CD14-positive monocyte (primary cell): ENCODE measurements around the gene EN2. TPM values are rescaled to one million over a fixed set of nuclear protein-coding genes. Genes with fewer than 3 reads are reported as not detected.

Experiments used
- DNase-seq, 3 donors: peaks; one replicate each; pipeline ENCODE4 v3.0.0-alpha.2; 2011 to 2022
- H2AFZ ChIP-seq: 2 replicates; pipeline ENCODE4 v1.6.0; 2012; ENCODE audit warnings: mild to moderate bottlenecking, low read depth, low read length, inconsistent platforms; ENCODE audit not compliant: insufficient read depth, poor library complexity, severe bottlenecking
- H3K27ac ChIP-seq, 2 donors: 1 replicate in 1 of 2; 2 replicates in 1 of 2; pipeline ENCODE4 v1.5.1; 2012 to 2013; ENCODE audit warnings: low read length in 2 of 2, control low read depth in 1 of 2, inconsistent platforms in 1 of 2, low read depth in 1 of 2, mild to moderate bottlenecking in 1 of 2
- H3K27me3 ChIP-seq, 2 donors: one replicate each; pipeline versions ENCODE4 v1.6.0 to v1.6.1; 2011 to 2013; ENCODE audit warnings: low read length in 2 of 2; ENCODE audit not compliant: control insufficient read depth in 2 of 2, insufficient read depth in 2 of 2
- H3K36me3 ChIP-seq, 2 donors: replicated peaks in 1 of 2; 1 replicate in 1 of 2; 2 replicates in 1 of 2; pipeline versions ENCODE4 v1.5.1 to v1.6.1; 2012 to 2013; ENCODE audit warnings: low read length in 2 of 2, control low read depth in 1 of 2, inconsistent platforms in 1 of 2, mild to moderate bottlenecking in 1 of 2; ENCODE audit not compliant: insufficient read depth in 2 of 2, control insufficient read depth in 1 of 2
- H3K4me1 ChIP-seq, 2 donors: 1 replicate in 1 of 2; 2 replicates in 1 of 2; pipeline versions ENCODE4 v1.5.1 to v1.6.1; 2012 to 2013; ENCODE audit warnings: low read length in 2 of 2, control low read depth in 1 of 2, inconsistent platforms in 1 of 2, mild to moderate bottlenecking in 1 of 2, moderate library complexity in 1 of 2; ENCODE audit not compliant: insufficient read depth in 2 of 2, control insufficient read depth in 1 of 2
- H3K4me2 ChIP-seq: replicated peaks from 2 replicates; pipeline ENCODE3; 2012; ENCODE audit warnings: low read length, moderate library complexity, mild to moderate bottlenecking; ENCODE audit not compliant: poor library complexity, severe bottlenecking; ENCODE audit errors: extremely low read depth
- H3K4me3 ChIP-seq, 3 experiments: fragments of 200-600 bp in 1 of 3; sonication (generic) in 1 of 3; replicated peaks in 1 of 3; 1 replicate in 2 of 3; 2 replicates in 1 of 3; pipeline ENCODE4 v1.5.1; 2011 to 2013; ENCODE audit warnings: low read length in 3 of 3, mild to moderate bottlenecking in 3 of 3, control low read depth in 2 of 3, low read depth in 2 of 3, inconsistent platforms in 1 of 3, moderate library complexity in 1 of 3
- H3K79me2 ChIP-seq: 2 replicates; pipeline ENCODE4 v1.6.0; 2012; ENCODE audit warnings: mild to moderate bottlenecking, control low read depth, inconsistent platforms, low read length, moderate library complexity; ENCODE audit not compliant: insufficient read depth
- H3K9ac ChIP-seq: 2 replicates; pipeline ENCODE4 v1.6.0; 2017; ENCODE audit warnings: low read length, mild to moderate bottlenecking; ENCODE audit not compliant: insufficient read depth, poor library complexity, severe bottlenecking
- H3K9me3 ChIP-seq, 2 donors: replicated peaks in 1 of 2; 1 replicate in 1 of 2; 2 replicates in 1 of 2; pipeline versions ENCODE4 v1.5.1 to v1.6.1; 2012 to 2013; ENCODE audit warnings: low read length in 2 of 2, control low read depth in 1 of 2; ENCODE audit not compliant: control insufficient read depth in 1 of 2, insufficient read depth in 1 of 2
- H4K20me1 ChIP-seq: 2 replicates; pipeline ENCODE4 v1.6.0; 2012; ENCODE audit warnings: mild to moderate bottlenecking, low read length, control low read depth, moderate library complexity; ENCODE audit not compliant: insufficient read depth
- H3K27ac Mint-ChIP-seq, 7 donors: one replicate each; pipeline ENCODE4 v1.8.0; 2020; ENCODE audit warnings: mild to moderate bottlenecking in 7 of 7, mixed read lengths in 7 of 7, moderate library complexity in 6 of 7, inconsistent platforms in 2 of 7
- H3K27me3 Mint-ChIP-seq, 3 donors: one replicate each; pipeline ENCODE4 v1.8.0; 2021 to 2022; ENCODE audit warnings: low read depth in 3 of 3, mild to moderate bottlenecking in 3 of 3, mixed read lengths in 3 of 3, moderate library complexity in 3 of 3, inconsistent platforms in 1 of 3
- H3K36me3 Mint-ChIP-seq, 2 donors: one replicate each; pipeline ENCODE4 v1.8.0; 2020; ENCODE audit warnings: mixed read lengths in 2 of 2, inconsistent platforms in 1 of 2, mild to moderate bottlenecking in 1 of 2
- H3K4me1 Mint-ChIP-seq: one replicate; pipeline ENCODE4 v1.8.0; 2020; ENCODE audit warnings: mild to moderate bottlenecking, mixed read lengths
- H3K4me3 Mint-ChIP-seq, 2 donors: one replicate each; pipeline ENCODE4 v1.8.0; 2020; ENCODE audit warnings: mild to moderate bottlenecking in 2 of 2, mixed read lengths in 2 of 2, moderate library complexity in 1 of 2
- H3K9me3 Mint-ChIP-seq, 7 donors: one replicate each; pipeline ENCODE4 v1.8.0; 2020 to 2022; ENCODE audit warnings: mixed read lengths in 7 of 7, mild to moderate bottlenecking in 6 of 7, moderate library complexity in 6 of 7, inconsistent platforms in 2 of 7
- CTCF ChIP-seq: fragments of 200-600 bp; IDR thresholded peaks from one replicate; pipeline ENCODE4 v1.8.0; 2022; ENCODE audit warnings: antibody characterized with exemption, mild to moderate bottlenecking
- WGBS: methylation state at CpG from one replicate; pipeline ENCODE4 v1.1.5; 2013; ENCODE audit warnings: missing lambda C conversion rate; ENCODE audit not compliant: insufficient coverage; 5-methylcytosine and 5-hydroxymethylcytosine counted together
- intact Hi-C, 2 donors: fragments of 100-400 bp; cut with micrococcal nuclease; formaldehyde crosslinking; loops; one replicate each; pipeline versions ENCODE4 v1.15.0 to v1.15.1; 2023
- polyA plus RNA-seq, 3 donors: library from polyadenylated mRNA; depleted of rRNA in 1 of 3; unstranded in 2 of 3; stranded (reverse) in 1 of 3; fragments of 300-500 nt in 2 of 3; fragments of >200 nt in 1 of 3; fragmentation: Illumina TruSeq in 2 of 3; gene quantifications; 1 replicate in 2 of 3; 2 replicates in 1 of 3; pipeline ENCODE4 v1.2.3, GENCODE V29; 2012 to 2021

The EN2 gene
- polyA plus RNA-seq, 3 donors, result not detected

- no peak overlapping the region for H3K27ac Mint-ChIP-seq
- H3K27me3 Mint-ChIP-seq, result peaks cover 83 to 95% (median 90%) of the 10 kb centered on the region in 3 donors
- no peak for DNase-seq
- peaks cover 24% of the 10 kb centered on the region for H3K4me1 Mint-ChIP-seq
- H3K9me3 Mint-ChIP-seq, result peaks cover 2 to 47% (median 23%) of the 10 kb centered on the region in 7 donors
- peak overlapping the region in 1 of 2 donors; percentile 81 for H3K4me3 Mint-ChIP-seq
- Histone ChIP-seq H4K20me1 (no peaks in the 10 kb centered on the region), H3K4me1 (peaks cover 11 to 22% of the 10 kb centered on the region in 2 donors), H3K9me3 (peaks cover 8 to 60% of the 10 kb centered on the region in 2 donors), H3K27me3 (peaks cover 85 to 90% of the 10 kb centered on the region in 2 donors), H3K9ac (no peak overlapping the region), H3K4me3 (no peak overlapping the region), H3K4me2 (no peak overlapping the region), H2AFZ (no peak overlapping the region), H3K79me2 (no peaks in the 10 kb centered on the region), H3K27ac (no peak overlapping the region), H3K36me3 (no peaks in the 10 kb centered on the region)
- TF ChIP-seq CTCF, result no peak
- intact Hi-C loops, result no loop called here
- peaks cover 0 to 3% of the 10 kb centered on the region in 2 donors for H3K36me3 Mint-ChIP-seq
- WGBS, result 4% methylated on average over 55 of the region's 57 CpGs
Observed at GRCh38 chr7:155453296-155454182, 4.4 kb upstream of the EN2 start.

- intact Hi-C loops, result no loop called here
- WGBS, result 4% methylated on average over 75 of the region's 82 CpGs
- Histone ChIP-seq H3K27me3 (peaks cover 81 to 86% of the 10 kb centered on the region in 2 donors), H3K9ac (no peak overlapping the region), H3K36me3 (no peaks in the 10 kb centered on the region), H3K9me3 (peaks cover 8 to 58% of the 10 kb centered on the region in 2 donors), H2AFZ (no peak overlapping the region), H3K4me1 (peaks cover 11 to 25% of the 10 kb centered on the region in 2 donors), H3K4me2 (no peak overlapping the region), H4K20me1 (no peaks in the 10 kb centered on the region), H3K4me3 (no peak overlapping the region), H3K27ac (no peak overlapping the region), H3K79me2 (no peaks in the 10 kb centered on the region)
- DNase-seq, result no peak
- peaks cover 0 to 3% of the 10 kb centered on the region in 2 donors for H3K36me3 Mint-ChIP-seq
- H3K27ac Mint-ChIP-seq, result no peak overlapping the region
- peaks cover 79 to 94% (median 89%) of the 10 kb centered on the region in 3 donors for H3K27me3 Mint-ChIP-seq
- H3K4me3 Mint-ChIP-seq, result peak overlapping the region in 1 of 2 donors; percentile 86
- peaks cover 2 to 51% (median 27%) of the 10 kb centered on the region in 7 donors for H3K9me3 Mint-ChIP-seq
- peaks cover 27% of the 10 kb centered on the region for H3K4me1 Mint-ChIP-seq
- no peak for TF ChIP-seq CTCF
Observed at GRCh38 chr7:155454183-155455112, 3.5 kb upstream of the EN2 start.
